GM18498 (cell line): Measurements from ENCODE around the gene ADI1.
"Not testable (repeated sequence)": the region's sequence is repeated elsewhere in the genome, so short reads cannot be mapped to it uniquely, and the experiment has no call there.

Experiments used
- ATAC-seq: cut with Tn5 transposase; IDR thresholded peaks from one replicate; pipeline ENCODE4 v1.9.1; 2021; ENCODE audit warnings: mild to moderate bottlenecking, moderate library complexity; ENCODE audit not compliant: unreplicated experiment

ADI1 gene

GRCh38 chr2:3529316-3530025 is 10.1 kb upstream of the ADI1 start:
- ATAC-seq, result no peak

DNA sequence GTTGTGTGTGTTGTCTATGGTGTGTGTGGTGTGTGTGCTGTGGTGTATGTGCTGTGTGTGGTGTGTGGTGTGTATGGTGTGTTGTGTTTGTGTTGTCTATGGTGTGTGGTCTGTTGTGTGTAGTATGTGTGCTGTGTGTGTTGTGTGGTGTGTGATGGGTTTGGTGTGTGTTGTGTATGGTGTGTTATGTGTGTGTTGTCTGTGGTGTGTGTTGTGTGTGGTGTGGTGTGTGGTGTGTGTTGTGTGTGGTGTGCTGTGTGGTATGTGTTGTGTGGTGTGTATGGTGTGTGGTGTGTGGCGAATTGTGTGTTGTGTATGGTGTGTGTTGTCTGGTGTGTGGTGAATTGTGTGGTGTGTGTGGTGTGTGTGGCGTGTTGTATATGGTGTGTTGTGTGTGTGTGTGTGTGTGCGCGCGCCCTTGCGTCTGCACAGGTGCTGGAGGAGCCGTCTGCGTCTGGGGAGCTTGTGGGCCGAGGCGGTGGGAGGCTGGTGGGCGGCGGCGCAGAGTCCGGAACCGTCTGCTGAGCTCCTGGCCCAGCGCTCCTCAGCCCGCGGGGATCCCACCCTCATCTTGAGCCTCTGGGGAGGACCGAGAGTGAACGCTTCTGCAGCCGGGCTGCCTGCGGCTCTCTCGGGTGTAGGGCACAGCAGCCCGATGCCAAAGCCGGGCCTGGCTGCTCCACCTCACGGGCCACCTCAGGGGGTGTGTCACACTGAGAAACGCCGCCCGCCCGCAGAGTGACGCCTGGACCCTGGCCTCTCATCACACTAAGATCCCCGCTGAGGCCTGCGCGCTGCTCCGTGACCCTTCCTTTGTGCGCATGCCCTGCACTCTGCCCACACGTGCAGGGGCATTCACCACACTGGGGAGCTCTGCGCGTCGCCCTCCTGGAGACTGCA is 8.8 kb upstream of the ADI1 start:
- ATAC-seq, result no peak

- no peak for ATAC-seq
These were observed 7.5 kb upstream of the ADI1 start for GRCh38 chr2:3526871-3527270.

- no peak for ATAC-seq
These were observed 4.3 kb upstream of the ADI1 start for GRCh38 chr2:3523551-3524041.

DNA sequence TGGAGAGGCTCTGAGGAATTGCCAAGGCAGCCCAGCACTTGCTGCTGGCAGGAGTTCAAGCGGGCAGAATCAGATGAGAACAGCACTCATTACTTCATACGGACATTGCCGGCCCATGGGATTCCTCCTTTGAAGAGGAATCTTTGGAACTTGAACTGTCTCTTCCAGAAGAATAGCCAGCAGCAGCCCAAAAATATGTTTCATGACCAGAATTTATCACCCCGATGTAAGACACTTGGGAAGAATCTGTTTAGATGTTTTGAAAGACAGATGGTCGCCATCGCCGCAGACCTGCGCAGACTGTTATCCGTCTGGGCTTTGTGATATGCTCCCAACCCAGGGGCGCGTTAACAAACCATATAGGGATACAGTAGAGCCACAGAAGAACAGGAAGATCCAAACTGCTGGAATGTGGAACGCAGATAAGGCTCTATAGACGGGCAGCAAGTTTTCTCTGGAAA is 3.7 kb upstream of the ADI1 start:
- no peak for ATAC-seq

DNA sequence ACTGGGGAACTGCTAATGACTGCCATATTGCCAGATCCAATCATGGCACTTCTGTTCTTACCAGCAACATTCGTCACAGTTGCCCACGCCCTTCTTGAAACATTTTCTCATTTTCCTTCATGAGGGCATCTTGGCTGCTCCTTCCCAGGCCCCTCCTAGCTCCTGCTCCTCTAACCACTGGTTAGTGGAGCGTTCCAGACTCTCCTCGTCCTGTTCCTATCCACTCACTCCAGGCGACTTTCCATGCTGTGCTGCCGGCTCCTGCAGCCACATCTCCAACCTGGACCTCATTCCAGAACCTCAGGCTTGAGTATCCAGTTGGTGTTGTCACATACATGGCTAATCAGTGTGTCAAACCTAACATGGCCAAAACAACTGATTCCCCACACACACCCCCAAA is 1.3 kb upstream of the ADI1 start:
- ATAC-seq, result no peak

DNA sequence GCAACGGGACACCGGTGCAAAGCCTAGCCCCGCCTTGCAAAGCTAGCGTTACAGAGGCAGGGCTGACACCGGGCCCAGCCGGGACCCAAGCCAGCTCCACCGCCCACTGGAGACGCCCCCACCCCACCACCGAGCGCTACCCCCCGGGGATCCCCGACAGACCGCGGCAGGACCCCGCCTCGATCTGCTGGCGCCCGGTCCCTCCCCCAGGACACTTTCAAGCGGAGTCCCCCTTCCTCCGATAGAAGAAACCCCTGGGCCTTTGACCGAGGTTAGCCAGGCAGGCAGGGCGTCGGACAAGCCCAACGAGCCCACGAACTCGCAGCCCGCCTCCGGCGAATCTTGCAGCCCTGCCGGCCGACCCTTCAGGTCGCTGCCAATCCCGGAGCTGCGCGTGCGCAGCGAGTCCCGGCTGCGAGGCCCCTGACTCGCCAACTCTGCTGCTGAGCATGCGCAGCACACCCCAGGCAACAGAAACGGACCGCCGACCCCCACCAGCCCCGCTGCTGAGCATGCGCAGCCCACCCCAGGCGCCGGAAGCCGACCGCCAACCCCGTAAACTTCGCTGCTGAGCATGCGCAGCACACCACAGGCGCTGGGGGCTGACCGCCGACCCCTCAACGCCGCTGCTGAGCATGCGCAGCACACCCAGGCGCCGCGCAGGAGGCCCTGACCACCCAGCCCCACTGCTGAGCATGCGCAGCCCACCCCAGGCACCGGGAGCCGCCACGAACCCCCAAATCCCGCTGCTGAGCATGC is 656 bp downstream of the ADI1 start:
- peak; percentile 84 for ATAC-seq

DNA sequence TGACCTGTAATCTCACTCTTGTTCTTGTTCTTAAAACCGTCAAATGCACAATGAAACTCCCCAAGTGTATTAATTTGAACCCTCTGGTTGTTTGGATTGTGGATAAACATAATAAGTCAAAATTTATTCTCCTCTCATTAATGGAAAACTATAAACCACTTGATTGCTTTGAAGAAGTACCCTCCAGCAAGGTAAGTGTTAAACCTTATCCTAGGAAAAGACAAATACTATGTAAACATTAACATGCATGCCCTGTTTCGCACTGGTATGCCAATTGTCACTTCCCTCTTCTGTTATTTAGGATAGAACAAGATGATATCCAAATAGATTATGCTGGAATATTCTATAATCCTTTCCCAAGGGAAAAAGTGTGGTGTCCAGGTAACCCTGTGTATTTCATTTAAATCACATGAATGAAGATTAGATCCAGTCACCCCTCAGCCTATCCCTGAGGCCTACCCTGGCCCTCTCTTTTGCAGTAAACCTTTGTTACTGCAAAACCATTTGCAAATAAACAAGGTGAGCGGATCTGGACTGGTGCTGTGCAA is 1.3 kb downstream of the ADI1 start:
- ATAC-seq, result no peak

- no peak for ATAC-seq
These were observed 2.5 kb downstream of the ADI1 start for GRCh38 chr2:3516831-3517230.

GRCh38 chr2:3515438-3515837 is 3.9 kb downstream of the ADI1 start:
- ATAC-seq, result not testable (repeated sequence)

- no peak for ATAC-seq
These were observed 6.1 kb downstream of the ADI1 start for GRCh38 chr2:3513026-3513810.

- no peak for ATAC-seq
These were observed 7.2 kb downstream of the ADI1 start for GRCh38 chr2:3512086-3512485.

DNA sequence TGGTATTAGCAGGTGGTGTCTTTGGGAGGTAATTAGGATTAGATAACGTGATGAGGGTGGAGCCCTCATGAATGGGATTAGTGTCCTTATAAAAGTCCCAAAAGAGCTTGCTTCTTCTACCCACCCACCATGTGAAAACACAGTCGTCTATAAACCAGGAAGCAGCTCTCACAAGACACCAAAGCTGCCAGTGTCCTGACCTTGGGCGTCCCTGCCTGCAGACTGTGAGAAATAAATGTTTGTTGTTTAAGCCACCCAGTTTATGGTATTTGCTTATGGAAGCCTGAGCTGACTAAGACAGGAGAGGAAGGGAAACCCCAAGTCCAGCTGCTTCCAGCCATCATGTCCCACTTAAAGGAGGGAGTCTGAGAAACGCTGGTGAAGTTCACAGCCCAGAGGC is 13.6 kb downstream of the ADI1 start:
- ATAC-seq, result no peak

- ATAC-seq, result no peak
These were observed 14.6 kb downstream of the ADI1 start for GRCh38 chr2:3504741-3505140.

DNA sequence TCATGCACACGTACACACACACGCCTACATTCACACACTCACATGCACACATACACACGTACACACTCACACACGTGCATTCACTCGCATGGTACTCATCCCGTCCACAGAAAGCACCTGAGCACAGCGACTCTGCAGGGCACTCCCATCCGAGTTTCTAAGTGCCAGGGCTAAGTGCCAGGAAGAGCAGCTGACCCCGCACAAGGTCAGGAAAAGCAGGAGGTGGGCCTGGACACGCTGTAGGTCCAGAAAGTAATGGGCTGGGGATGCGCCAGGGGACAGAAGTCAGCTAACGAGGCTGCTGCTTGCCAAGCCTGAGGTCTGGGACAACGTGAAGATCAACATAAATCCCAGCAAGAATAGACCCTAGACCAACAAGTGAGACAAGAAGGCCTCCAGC is 15.8 kb downstream of the ADI1 start:
- no peak for ATAC-seq

GRCh38 chr2:3503046-3503445 is 16.3 kb downstream of the ADI1 start:
- no peak for ATAC-seq

DNA sequence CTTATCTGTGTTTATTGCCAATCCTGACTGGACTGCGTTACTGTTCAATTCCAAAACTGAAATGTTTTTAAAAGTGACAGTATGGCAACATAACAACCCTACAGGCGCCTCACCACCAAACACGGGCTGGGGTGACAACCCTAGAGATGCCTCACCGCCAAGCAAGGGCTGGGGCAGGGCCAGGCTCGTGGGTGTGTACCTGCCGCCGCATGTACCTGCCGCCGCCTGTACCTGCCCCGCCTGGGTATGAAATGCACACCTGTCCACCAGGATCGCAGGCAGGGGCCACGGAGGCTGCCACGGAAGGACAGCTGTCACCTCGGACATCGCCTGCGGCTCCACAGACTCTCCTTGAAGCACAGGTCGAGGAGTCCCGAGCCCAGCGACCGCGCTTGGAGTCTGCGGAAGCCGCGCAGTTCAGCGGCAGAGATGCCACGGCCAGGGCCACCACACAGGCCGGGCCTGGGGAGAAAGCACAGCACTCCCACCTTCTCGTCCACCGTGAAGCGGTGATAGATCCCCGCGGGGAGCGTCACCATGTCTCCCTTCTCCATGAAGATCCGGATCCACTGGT is 18.9 kb downstream of the ADI1 start:
- no peak for ATAC-seq

DNA sequence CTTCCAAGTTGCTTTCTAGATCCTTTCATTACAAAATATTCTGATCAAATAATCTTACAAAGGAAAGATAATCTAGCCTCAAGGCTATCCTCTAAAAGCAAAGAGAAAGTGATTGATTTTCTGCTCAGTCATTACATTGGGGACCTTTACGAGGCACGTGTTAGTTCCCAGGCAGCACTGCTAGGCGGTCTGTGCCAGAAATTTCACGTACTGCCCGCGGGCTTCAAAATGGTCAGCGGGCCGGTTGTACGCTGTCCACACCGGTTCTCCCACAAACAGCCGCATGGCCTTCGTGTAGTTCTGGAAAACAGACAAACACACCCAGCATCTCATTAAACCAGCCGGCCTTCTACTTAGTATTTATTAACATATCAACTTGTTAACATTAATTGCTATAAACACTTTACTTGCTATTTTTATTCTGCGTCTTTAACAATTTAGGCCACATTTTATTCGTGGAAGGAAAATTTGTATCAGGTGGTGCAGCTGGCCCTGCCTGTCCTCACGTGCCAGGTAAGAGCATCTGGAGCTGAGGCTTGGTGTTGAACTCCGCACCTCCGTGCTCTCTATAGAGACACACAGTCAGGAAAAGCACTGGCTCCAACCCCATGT is 20.4 kb downstream of the ADI1 start:
- no peak for ATAC-seq

- not testable (repeated sequence) for ATAC-seq
These were observed 22.6 kb downstream of the ADI1 start for GRCh38 chr2:3496708-3497080.
